GM13976 (cell line): ENCODE measurements around the gene TRIM3.

Source experiments
- DNase-seq: peaks from one replicate; pipeline ENCODE4 v3.0.0; 2012; ENCODE audit warnings: low spot score
- in situ Hi-C: fragments of 300-500 bp; cut with MboI; formaldehyde crosslinking; loops from one replicate; pipeline ENCODE4 v1.12.0; 2022; ENCODE audit warnings: low sequenced_read_pairs, mixed read lengths, inconsistent platforms; ENCODE audit not compliant: unreplicated experiment
- TF ChIP-seq, protein P1 (sequence below): IDR thresholded peaks from 2 replicates; pipeline ENCODE4 v1.5.1; 2012; ENCODE audit warnings: borderline replicate concordance, mild to moderate bottlenecking; ENCODE audit not compliant: insufficient read depth; ENCODE audit errors: extremely low read depth, missing control alignments, control extremely low read depth

Gene TRIM3

DNA sequence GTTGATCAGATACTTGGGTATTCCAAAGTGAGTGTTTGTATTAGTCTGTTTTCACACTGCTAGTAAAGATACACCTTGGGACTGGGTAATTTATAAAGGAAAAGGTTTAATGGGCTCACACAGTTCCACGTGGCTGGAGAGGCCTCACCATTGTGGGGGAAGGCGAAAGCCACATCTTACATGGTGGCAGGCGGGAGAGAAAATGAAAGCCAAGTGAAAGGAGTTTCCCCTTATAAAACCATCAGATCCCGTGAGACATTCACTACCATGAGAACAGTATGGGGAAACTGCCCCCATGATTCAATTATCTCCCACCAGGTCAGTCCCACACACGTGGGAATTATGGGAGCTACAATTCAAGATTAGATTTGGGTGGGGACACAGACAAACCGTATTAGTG, 14.6 kb upstream of the TRIM3 start:
- TF ChIP-seq, protein P1, sequence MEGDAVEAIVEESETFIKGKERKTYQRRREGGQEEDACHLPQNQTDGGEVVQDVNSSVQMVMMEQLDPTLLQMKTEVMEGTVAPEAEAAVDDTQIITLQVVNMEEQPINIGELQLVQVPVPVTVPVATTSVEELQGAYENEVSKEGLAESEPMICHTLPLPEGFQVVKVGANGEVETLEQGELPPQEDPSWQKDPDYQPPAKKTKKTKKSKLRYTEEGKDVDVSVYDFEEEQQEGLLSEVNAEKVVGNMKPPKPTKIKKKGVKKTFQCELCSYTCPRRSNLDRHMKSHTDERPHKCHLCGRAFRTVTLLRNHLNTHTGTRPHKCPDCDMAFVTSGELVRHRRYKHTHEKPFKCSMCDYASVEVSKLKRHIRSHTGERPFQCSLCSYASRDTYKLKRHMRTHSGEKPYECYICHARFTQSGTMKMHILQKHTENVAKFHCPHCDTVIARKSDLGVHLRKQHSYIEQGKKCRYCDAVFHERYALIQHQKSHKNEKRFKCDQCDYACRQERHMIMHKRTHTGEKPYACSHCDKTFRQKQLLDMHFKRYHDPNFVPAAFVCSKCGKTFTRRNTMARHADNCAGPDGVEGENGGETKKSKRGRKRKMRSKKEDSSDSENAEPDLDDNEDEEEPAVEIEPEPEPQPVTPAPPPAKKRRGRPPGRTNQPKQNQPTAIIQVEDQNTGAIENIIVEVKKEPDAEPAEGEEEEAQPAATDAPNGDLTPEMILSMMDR, result no peak
- DNase-seq, result no peak
- in situ Hi-C loops, result no loop called here

DNA sequence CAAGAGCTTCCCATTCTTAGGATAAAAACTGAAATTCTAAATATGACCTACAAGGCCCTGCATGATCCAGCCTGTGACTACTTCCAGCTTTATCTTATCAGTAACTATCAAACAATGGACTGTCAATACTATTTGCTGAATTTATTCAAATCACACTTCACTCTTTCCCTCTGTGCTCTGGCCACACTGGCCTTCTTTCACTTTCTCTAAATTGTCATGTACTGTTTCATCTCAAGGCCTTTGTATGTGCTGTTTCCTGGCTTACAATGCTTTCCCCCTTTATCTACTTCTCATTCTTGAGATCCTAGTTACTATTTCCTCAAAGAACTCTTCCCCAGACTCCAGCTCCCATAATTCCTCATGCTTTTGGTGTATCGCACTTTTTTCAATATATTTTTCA, 13.2 kb upstream of the TRIM3 start:
- DNase-seq, result no peak
- TF ChIP-seq, protein P1, result no peak
- in situ Hi-C loops, result no loop called here

DNA sequence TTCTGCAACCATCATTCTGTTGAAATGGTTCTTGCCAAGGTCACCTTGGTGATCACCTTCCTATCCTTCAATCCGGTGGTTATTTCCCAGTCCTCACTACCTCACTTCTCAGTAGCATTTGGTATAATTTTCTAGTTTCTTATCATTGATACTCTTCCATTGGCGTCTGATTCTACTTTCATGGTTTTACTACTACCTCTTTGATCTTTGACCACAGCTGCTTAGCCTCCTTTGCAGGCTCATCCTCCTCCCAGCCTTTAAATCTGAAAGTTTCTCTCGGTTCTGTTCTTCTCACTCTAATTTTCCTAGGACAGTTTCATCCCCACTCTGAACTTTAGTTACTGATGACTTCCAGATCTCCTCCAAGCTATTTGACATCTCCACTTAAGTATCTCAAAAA, 12.5 kb upstream of the TRIM3 start:
- no peak for DNase-seq
- in situ Hi-C loops, result no loop called here
- TF ChIP-seq, protein P1, result no peak

DNA sequence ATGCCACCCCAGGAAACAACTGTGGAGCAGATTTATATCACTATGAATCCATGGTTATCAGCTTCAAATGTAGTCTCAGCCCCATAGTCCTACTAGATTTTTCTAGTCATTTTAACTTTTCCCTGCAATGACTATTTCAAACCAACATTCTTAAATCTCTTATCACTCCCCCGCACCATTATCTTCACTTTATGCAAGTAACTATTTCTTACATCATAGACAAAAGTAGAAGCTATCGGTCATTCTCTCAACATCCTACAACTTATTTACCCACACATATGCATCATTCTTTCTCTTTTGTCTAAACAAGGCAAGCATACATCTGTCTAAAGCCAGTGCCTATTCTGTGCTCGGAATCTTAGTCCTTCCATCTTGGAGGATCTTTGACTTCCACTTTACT, 11.9 kb upstream of the TRIM3 start:
- in situ Hi-C loops, result no loop called here
- no peak for DNase-seq
- TF ChIP-seq, protein P1, result no peak

DNA sequence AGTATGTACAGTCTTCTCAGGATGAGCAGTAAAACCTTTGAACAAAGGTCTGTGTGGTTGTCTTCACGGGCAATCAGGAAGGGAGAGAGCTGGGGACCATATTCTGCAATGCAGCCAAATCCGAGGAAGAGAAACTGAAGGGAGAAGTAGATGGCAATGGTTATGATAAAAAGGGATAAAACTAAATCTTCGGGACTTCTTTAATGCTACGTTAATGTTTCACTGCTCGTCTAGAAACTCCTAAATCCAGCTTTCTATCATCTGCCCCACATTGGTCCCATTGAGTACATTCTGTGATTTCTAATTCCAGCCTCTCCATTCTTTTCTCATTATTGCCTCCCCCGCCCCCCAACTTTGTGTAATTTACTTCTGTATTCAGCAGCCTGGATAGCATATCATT, 9.3 kb upstream of the TRIM3 start:
- TF ChIP-seq, protein P1, result no peak
- no peak for DNase-seq
- in situ Hi-C loops, result no loop called here

DNA sequence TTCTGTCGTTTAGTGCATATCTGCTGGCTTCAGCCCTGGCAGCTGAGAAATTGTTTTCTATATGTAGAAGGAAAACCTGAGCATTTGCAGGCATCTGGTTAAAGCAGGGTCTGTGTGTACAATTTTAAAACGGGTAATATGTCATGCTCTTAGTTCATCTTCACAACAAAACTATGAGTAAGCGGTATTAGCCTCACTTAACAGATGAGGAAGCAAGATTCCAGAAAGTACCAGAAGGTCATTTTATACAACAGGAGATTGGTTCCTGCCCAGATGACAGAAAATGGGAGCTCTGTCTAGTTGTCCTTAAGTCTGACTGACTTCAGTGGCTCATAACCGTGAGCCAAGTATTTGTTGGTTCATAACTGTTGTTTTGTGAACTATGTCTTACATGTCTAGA, 8.7 kb upstream of the TRIM3 start:
- in situ Hi-C loops, result no loop called here
- DNase-seq, result no peak
- TF ChIP-seq, protein P1, result no peak

DNA sequence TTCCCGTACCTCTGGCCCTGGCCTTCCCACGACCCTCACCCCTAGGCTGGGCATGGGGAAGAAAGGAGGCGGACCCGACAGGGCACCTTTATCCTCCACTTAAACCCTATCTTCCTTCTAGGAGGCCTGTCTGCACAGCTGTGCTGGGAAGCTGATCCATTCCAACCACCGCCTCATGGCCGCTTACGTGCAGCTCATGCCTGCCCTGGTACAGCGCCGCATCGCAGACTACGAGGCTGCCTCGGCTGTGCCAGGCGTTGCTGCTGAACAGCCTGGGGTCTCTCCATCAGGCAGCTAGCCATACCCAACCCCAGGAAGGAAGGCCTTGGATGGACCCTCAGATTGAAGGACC, 8.2 kb upstream of the TRIM3 start:
- TF ChIP-seq, protein P1, result no peak
- in situ Hi-C loops, result no loop called here
- DNase-seq, result no peak
